GM21619 (cell line): ENCODE results near the gene PCLO.
A peak's percentile ranks its signal among the peaks of the same experiment; 100 is the strongest.

ENCODE experiments used
- ATAC-seq: cut with Tn5 transposase; IDR thresholded peaks from one replicate; pipeline ENCODE4 v1.9.1; 2021; ENCODE audit not compliant: unreplicated experiment

Gene PCLO

DNA sequence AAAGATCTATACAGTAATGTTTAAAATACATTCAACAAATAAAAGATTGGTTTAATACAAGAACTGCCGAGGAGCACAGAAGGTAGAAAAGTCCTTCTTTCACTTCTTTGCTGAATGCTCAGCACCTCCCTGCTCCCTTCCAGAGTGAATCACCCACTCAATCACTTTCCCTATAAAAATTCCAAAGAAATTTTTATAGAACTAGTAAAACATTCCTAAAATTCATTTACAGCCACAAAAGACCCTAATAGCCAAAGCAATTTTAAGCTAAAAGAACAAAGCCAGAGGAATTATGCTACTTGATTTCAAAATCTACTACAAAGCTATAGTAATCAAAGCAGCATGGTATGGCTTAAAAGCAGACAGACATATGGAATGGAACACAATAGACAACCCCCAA is 320.9 kb downstream of the PCLO start:
- ATAC-seq = no peak

GRCh38 chr7:82840061-82840460 is 322.6 kb downstream of the PCLO start:
- ATAC-seq = no peak

DNA sequence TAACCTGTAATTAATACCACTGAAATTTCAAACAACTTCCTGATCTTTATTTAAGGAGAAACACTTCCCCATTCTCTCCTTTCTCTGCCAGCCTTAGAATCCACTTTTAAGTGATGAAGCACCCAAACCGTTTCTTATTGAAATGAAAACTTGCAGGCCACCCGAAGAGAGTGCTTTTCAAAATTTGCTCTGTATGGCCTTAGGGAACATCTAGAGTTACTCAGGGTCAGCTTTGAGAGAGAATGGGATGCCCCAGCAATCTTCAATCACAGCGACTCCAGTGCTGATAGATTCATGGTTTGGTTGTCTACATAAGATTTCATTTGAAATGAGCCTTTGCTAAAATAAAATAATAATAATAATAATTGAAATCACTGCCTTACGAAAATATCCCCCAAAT is 323.1 kb downstream of the PCLO start:
- ATAC-seq = no peak

DNA sequence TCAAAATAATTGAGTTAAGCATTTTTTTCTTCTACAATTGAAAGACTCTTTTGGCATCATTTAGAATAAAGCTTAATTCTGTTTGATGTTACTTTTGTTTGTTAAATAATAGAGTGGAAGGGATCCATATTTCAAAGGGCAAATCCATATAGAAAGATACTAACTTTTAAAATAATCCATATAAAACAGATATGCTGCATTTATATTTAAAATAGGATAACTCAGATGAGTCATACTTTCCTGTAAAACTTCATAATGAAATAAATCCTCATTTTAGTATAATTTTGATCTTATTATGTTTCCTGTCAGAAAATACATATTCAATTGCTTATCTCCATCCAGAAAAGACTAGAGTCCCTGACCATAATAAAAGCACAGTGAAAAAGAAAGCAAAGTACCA is 323.6 kb downstream of the PCLO start:
- no peak for ATAC-seq

DNA sequence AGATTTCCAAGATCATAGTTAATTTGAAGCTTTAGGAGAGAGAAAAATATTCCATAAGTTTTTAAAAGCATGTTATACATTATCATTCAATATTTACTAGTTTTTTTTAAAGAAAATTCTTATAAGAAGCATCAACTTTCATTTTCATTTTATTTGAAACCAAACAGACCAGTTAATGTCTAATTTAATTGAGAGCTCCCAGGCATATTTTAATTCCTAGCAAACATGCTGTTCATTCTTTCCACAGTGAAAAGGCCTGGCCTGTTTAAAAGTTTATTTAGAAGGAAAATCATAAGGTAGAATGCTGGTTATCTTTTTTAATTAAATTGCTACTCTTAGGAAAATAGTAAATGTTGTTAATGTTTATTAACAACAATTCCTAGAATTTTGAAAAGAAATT is 324.4 kb downstream of the PCLO start:
- no peak for ATAC-seq

GRCh38 chr7:82823073-82823472 is 339.6 kb downstream of the PCLO start:
- ATAC-seq = no peak

- no peak for ATAC-seq
These were observed 341.6 kb downstream of the PCLO start for GRCh38 chr7:82821037-82821436.

GRCh38 chr7:82818171-82818570 is 344.5 kb downstream of the PCLO start:
- no peak for ATAC-seq

GRCh38 chr7:82816272-82816671 is 346.4 kb downstream of the PCLO start:
- no peak for ATAC-seq

GRCh38 chr7:82810558-82811259 is 352.0 kb downstream of the PCLO start:
- ATAC-seq = peak; percentile 89

DNA sequence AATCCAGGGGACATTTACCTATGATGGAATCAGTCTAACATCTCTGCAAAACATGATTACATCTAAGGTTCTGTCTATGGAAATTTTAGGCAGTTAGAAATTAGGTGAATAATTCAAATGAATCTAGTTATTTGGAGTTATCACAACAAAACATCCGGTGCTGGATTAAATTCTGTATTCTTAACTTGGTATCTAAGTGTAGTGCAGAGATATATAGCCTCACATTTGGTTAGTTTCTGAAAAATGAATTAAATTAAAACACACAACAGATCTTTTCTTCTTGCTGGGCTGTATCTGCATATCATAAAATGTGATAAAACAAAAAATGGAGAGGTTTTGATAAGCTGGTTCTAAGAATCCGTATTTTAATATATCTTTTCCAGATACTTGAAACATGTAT is 354.1 kb downstream of the PCLO start:
- ATAC-seq = no peak

DNA sequence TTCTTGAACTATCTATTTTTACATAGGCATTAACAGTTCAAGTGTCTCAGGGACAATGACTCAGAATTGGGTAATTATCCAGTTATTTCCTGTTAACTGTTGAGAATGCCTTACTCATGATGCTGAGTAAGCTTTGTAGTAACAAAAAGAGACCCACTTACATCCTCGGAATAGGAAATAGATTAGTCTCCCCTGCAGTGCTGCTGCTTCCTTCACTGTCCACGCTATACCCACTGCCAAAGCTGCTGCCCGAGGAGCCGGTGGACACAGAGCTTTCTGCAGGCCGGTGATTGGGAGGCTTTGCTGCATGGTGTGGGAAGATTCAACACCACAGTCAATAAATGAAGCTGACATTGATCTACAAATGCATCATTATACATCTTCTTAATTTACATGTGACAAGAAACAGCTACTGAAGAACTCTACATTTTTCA is 357.1 kb downstream of the PCLO start:
- ATAC-seq = no peak

DNA sequence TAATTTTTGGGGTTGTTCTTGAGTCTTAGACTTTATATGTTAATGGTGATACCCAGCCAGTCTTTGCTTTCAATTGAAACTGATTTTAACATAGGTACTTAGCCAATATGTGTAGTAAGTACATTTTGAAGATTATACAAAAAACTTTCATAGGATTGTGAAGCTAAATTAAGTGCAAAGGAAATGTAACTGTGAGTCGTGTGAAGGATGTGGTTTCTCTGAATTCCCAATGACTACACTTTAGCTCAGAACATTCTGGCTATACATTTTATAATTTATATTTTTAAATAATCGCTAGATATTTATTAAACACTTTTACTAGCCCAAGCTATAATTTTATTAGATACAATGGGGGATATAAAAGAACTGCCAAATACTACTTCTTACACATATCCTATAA is 359.3 kb downstream of the PCLO start:
- no peak for ATAC-seq

GRCh38 chr7:82789883-82790609 is 372.6 kb downstream of the PCLO start:
- ATAC-seq = no peak

GRCh38 chr7:82778021-82778420 is 384.7 kb downstream of the PCLO start:
- ATAC-seq = no peak

GRCh38 chr7:82762880-82763279 is 399.8 kb downstream of the PCLO start:
- ATAC-seq = no peak

- no peak for ATAC-seq
These were observed 401.9 kb downstream of the PCLO start for GRCh38 chr7:82760831-82761230.

DNA sequence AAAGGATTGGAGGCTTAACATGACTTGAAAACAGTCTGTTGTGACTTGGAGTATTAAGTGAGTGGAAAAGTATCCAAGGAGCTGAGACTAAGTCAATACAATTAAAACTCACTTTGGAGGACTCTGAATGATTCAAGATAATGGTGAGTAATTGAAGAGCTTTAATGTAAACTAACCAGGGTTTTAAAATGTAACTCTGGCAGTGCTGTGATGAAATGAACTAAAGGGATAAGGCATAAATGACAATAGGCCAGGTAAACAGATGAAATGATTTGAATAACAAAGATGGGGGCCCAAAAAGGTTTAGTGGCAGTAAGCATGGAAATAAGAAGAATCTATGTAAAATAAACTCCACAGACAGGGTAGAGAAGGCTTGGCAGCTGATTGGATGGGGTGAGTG is 402.6 kb downstream of the PCLO start:
- ATAC-seq = no peak

GRCh38 chr7:82755705-82756551 is 406.8 kb downstream of the PCLO start:
- no peak for ATAC-seq

GRCh38 chr7:82750007-82750406 is 412.7 kb downstream of the PCLO start:
- no peak for ATAC-seq

DNA sequence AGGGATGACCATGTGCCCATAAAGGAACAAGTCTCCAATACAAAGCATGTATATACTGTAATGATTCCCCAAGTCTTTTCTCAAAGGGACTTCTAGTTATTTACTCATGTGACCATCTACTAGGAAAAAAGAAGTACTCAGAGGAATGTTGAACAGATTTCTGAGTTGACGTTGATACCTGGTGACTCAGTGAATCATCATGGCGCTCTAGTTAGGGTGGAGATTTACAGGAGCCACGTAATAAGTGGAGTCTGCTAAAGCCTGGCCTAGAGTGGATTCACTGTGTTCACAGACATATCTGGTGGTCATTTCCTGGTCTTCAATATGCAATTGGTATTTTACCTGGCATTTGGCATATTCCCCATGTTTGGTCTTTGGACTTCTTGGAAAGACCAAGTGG is 416.9 kb downstream of the PCLO start:
- no peak for ATAC-seq

DNA sequence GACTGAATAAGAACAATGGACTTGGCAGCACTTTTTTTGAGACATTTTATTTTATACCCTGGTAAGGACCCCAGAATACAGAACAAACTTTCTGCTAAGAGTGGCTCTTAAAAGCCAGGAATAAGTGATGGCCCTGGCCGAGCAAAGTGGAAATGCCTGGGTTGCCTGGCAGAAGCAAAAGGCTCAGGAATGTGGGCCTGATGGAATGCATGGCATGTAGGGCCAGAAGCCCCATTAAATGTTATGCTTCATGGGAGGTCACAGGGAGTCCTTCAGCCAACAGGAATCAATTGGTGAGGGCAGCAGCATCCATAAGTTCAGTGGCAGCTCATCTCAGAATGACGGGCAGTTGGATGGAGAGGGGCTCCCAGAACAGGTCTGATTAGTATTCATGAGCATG is 417.6 kb downstream of the PCLO start:
- no peak for ATAC-seq
